Stimulated activated CD4-positive, alpha-beta T cell treated with anti-CD3 and anti-CD28 coated beads, Interleukin-12 subunit alpha, Interleukin-12 subunit beta, amount 100 ng/mL, for 24 hours (primary cell): ENCODE results near the gene ANLN.
A peak's percentile ranks its signal among the peaks of the same experiment; 100 is the strongest.
"Not testable (repeated sequence)": the region's sequence is repeated elsewhere in the genome, so short reads cannot be mapped to it uniquely, and the experiment has no call there.

Experiments
- DNase-seq, 2 experiments: peaks; one replicate each; pipeline ENCODE4 v3.0.0-alpha.2; 2020; ENCODE audit warnings: low read depth in 2 of 2

Gene ANLN

GRCh38 chr7:36379831-36380504 is 9.7 kb upstream of the ANLN start:
- DNase-seq = no peak

GRCh38 chr7:36381056-36381455 is 8.6 kb upstream of the ANLN start:
- DNase-seq = no peak

- DNase-seq = not testable (repeated sequence)
Measured at GRCh38 chr7:36383284-36383683, 6.4 kb upstream of the ANLN start.

- DNase-seq = not testable (repeated sequence)
Measured at GRCh38 chr7:36385646-36386045, 4.0 kb upstream of the ANLN start.

GRCh38 chr7:36387435-36388231 is 2.0 kb upstream of the ANLN start:
- no peak for DNase-seq

GRCh38 chr7:36388423-36388822 is 1.2 kb upstream of the ANLN start:
- no peak for DNase-seq

- DNase-seq = peak; percentile 27 to 70
Measured at GRCh38 chr7:36390199-36391090, 783 bp downstream of the ANLN start.

GRCh38 chr7:36391436-36392198 is 2.0 kb downstream of the ANLN start:
- no peak for DNase-seq

- DNase-seq = no peak
Measured at GRCh38 chr7:36393826-36394225, 4.2 kb downstream of the ANLN start.

GRCh38 chr7:36395171-36395894 is 5.7 kb downstream of the ANLN start:
- no peak for DNase-seq

- DNase-seq = no peak
Measured at GRCh38 chr7:36396150-36396549, 6.5 kb downstream of the ANLN start.

- no peak for DNase-seq
Measured at GRCh38 chr7:36400036-36400435, 10.4 kb downstream of the ANLN start.

GRCh38 chr7:36400606-36401005 is 10.9 kb downstream of the ANLN start:
- no peak for DNase-seq

GRCh38 chr7:36403452-36403851 is 13.8 kb downstream of the ANLN start:
- no peak for DNase-seq

GRCh38 chr7:36404639-36405408 is 15.2 kb downstream of the ANLN start:
- no peak for DNase-seq

- no peak for DNase-seq
Measured at GRCh38 chr7:36405409-36405803, 15.7 kb downstream of the ANLN start.

GRCh38 chr7:36406156-36406555 is 16.5 kb downstream of the ANLN start:
- DNase-seq = no peak

GRCh38 chr7:36407636-36408550 is 18.2 kb downstream of the ANLN start:
- DNase-seq = no peak

GRCh38 chr7:36408589-36408988 is 18.9 kb downstream of the ANLN start:
- no peak for DNase-seq
